8988T (cell line): ENCODE data around the gene LIPF.
"Not testable (repeated sequence)": the region's sequence is repeated elsewhere in the genome, so short reads cannot be mapped to it uniquely, and the experiment has no call there.

ENCODE experiments used
- DNase-seq: peaks from one replicate; pipeline ENCODE4 v3.0.0; 2011

The LIPF gene, protein sequence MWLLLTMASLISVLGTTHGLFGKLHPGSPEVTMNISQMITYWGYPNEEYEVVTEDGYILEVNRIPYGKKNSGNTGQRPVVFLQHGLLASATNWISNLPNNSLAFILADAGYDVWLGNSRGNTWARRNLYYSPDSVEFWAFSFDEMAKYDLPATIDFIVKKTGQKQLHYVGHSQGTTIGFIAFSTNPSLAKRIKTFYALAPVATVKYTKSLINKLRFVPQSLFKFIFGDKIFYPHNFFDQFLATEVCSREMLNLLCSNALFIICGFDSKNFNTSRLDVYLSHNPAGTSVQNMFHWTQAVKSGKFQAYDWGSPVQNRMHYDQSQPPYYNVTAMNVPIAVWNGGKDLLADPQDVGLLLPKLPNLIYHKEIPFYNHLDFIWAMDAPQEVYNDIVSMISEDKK

DNA sequence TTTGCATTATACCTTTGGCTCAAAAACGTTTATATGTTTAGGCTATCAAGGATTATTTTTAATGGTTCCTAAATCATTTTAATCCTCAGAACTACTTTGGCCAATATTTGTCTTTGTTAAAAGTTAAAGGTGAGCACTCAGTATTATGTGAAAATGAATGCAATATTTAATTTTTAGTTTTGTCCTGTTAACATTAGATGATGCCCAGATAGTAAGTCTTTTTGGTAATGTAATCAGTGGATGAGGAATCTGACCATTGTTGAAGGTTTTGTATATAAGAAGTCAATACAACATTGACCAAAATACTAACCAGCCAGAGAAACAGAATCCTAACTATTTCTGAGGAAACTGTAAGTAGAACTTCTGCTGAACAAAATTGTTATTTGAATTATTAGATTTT is at the start of gene LIPF:
TSS of gene LIPF (plus strand) at position 301 of the 400 bp plus-strand sequence. CDS start 2,856 bp downstream, outside the sequence.
- no peak for DNase-seq

DNA sequence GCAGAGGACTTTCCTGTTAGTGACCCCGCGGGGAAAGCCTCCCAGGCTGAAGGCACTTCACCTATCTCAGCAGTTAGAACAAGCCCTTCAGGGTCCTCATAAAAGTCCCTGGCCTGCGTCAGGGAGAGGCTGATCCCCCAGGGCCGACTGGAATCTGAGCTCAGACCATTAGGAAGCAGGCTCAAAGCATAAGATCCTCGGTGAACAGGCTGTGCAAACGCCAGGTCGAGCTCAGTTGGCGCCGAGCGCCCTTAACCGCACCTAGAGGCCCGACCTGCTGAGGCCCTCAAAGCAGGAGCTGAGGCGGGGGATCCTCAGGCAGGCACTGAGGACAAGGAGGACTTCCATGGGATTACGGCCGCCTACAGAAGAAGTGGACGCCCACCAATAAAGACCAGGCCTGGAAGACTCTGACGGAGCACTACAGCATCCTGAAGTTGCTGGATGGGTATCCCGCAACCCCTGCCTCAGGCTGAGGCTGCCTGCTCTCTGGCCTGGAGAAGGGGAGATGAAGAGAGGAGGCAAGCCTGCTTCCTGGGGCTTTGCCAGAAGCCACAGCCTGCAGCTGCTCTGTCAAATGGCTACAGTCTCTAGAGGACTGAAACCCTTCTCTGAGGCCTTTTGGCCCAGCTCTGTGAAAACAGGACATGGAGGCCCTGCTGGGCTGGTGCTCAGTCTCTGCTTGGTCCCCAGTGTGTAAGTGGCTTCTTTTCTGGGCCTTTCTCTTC is 47.8 kb upstream of the LIPF start:
- DNase-seq: no peak

DNA sequence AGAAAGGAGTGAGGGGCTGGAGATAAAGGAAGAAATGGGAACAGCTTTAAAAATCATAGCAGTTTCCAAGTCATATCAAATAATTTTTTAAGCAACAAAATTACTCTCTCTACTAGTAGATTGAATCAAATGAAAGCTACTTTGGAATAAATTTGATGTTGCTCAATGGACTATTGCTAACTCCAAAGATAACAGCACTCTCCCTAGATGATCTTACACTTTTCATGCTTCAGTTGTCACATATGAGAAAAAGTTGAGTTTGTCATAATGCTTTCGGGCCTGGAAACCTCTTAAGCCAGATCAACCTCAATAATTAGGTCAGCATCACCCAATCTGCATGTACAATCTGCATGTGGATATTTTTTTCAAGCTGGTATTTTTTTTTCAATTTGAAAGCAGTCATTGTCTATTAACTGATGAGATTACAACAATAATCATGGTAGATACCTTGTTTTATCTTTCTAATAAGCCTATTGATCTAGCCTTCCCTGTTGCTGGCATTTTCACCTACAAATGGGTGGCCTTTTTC is 46.4 kb upstream of the LIPF start:
- no peak for DNase-seq

DNA sequence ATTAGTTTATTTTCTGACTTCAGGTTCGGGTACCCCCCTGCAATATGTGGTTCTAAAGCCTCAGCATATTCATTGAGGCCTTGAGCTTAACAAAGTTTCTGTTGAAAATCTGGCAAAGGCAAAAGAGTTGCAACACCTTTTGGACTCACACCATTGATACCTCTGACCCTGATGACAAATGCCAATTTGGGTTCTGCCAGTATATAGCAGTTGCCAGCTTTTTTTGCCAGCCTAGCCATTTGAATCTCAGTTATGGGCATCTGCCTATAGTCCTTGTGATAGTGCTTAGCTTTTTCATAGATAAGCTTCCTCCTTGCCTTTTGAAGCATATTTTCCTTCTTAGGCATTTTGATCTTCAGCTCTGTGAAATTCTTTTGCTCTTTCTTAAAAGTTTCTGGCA is 45.7 kb upstream of the LIPF start:
- no peak for DNase-seq

GRCh38 chr10:88620441-88620840 is 43.8 kb upstream of the LIPF start:
- no peak for DNase-seq

DNA sequence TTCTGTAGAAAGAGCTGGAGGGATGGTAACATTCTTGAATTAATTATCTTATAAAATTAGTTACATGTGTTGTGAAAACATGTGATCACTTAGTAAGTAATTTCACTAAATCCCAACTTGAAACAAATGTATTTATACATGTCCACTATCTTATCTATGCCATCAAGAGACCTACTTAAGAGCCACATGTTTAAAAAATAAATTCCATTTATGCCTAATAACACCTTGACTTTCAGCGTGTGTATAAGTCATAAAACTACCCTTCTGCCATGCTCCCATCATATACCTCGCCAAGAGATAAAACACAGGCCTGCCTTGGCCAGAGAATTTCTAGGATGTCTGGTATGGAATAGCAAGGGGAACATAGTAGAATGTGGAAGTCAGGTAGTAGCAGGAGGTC is 40.4 kb upstream of the LIPF start:
- no peak for DNase-seq

DNA sequence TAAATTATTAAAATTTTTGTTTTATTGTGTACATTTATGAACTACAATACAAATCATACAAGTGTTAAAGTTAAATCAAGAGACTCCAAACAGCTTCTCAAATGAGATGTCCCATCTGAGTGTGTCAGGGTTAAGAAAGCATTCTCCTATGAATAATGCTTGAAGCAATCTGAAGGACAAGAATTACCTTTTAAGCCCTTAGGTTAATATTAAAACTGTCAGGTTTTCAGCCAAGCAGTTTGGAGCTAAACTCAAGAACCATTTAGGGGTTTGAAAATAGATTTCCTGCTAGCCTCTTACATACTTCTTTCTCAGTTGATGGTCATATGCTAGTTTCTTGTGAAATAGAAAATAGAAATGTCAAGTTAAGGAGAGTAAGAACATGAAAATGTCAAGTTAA is 39.4 kb upstream of the LIPF start:
- DNase-seq: no peak

- no peak for DNase-seq
Measured at GRCh38 chr10:88640186-88640585, 24.1 kb upstream of the LIPF start.

DNA sequence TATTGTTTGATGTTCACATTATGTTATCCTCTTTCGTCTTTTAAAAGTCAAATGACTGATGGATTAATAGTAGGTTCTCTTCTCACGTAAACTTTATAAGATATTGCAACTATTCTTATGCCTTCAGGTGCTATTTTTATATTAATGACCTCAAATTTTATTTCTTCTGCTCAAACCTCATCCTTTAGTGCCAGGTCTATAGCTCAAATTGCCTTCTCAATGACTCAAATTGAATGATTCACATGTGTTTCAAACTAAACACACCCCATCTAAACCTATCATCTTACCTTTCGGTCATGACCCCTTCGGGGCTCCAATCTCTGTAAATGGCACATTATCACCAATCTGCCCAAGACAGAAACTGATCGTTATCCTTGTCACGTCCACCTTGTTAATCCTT is 22.0 kb upstream of the LIPF start:
- DNase-seq: no peak

GRCh38 chr10:88642963-88643362 is 21.3 kb upstream of the LIPF start:
- no peak for DNase-seq

GRCh38 chr10:88647061-88647615 is 17.1 kb upstream of the LIPF start:
- DNase-seq: no peak

- DNase-seq: no peak
Measured at GRCh38 chr10:88651101-88651551, 13.1 kb upstream of the LIPF start.

GRCh38 chr10:88652616-88653015 is 11.6 kb upstream of the LIPF start:
- DNase-seq: no peak

DNA sequence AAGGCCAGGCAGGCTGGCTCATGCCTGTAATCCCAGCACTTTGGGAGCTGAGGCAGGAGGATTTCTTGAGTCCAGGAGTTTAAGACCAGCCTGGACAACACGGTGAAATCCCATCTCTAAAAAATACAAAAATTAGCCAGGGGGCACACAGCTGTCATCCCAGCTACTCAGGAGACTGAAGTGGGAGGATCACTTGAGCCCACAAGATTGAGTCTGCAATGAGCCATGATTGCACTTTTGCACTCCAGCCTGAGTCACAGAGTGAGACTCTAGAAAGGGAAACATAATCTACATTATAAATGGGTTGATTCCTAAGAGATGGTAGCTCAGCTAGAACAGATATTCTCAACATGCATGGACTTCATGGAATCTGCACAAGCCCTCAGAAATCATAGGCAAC is 6.3 kb upstream of the LIPF start:
- no peak for DNase-seq

DNA sequence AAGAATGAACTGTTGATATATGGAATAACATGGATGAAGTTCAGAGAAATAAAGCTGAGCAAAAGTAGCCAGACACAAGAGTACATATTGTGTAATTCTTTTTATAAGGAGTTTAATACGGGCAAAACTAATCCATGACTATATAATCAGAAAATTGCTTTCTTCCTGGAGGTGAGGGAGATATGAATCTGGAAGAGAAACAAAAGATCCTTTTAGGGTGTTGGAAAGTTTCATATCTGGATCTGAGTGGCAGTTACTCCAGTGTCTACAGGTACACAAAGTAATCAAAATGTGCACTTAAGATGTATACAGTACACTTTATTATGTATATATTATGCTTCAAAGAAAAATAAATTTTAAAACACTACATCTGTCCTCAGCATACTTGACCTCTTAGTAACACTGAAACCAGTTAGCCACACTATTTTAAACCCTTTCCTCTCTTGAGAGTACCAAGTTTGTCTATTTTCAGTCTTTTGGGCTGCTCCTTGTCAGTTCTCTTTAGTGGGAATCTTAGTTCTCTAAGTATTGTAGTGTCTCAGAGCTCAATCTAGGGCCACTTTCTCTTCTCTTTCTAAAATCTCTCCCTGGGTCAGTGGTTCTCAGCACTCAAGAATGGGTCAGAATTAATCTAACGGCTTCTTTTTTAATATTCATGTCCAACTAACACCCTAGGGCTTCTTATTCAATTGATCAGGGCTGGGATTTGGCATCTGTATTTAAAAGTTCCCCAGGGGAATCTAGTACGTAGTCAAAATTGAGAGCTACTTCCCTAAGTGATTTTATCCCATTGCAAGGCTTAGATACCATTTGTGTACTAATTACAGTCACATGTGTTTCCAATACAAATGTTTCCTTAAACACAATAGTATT is 4.3 kb upstream of the LIPF start:
- DNase-seq: no peak

- DNase-seq: no peak
Measured at GRCh38 chr10:88660598-88660884, 3.7 kb upstream of the LIPF start.

DNA sequence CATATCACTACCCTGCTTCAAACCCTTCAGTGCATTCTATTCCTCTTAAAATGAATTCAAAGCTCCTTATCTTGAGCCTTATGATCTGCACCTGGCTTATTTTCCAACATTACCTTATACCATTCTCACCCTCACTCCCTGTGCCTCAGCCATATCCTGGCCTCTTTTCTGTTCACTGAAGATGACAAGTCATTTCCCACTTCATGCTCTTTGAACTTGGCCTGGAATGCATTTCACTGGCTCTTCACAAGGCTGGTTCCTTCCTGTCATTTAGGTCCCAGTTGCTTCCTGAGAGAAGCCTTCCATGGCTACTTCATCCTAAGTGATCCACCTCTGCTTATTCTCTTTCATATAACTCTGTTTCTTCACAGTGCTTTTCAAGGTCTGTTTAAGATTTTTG is 3.2 kb upstream of the LIPF start:
- no peak for DNase-seq

GRCh38 chr10:88661577-88661976 is 2.7 kb upstream of the LIPF start:
- no peak for DNase-seq

DNA sequence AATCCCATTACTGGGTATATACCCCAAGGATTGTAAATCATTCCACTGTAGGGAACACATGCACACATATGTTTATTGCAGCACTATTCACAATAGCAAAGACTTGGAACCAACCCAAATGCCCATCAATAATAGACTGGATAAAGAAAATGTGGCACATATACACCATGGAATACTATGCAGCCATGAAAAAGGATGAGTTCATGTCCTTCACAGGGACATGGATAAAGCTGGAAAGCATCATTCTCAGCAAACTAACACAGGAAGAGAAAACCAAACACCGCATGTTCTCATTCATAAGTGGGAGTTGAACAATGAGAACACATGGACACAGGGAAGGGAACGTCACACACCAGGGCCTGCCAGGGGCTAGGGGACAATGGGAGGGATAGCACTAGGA is 1.1 kb upstream of the LIPF start:
- not testable (repeated sequence) for DNase-seq

DNA sequence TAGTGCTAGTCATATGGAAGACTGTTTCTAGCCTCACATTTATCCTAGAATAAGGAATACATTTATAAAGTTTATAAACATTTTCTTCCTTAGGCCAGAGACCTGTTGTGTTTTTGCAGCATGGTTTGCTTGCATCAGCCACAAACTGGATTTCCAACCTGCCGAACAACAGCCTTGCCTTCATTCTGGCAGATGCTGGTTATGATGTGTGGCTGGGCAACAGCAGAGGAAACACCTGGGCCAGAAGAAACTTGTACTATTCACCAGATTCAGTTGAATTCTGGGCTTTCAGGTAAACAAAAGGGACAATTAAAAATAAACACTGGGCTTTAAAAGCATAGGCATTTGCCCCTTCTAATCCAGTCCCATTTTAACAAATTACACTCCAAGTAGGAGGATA is 4.2 kb downstream of the LIPF start:
- DNase-seq: no peak

GRCh38 chr10:88670497-88670896 is 6.3 kb downstream of the LIPF start:
- no peak for DNase-seq

DNA sequence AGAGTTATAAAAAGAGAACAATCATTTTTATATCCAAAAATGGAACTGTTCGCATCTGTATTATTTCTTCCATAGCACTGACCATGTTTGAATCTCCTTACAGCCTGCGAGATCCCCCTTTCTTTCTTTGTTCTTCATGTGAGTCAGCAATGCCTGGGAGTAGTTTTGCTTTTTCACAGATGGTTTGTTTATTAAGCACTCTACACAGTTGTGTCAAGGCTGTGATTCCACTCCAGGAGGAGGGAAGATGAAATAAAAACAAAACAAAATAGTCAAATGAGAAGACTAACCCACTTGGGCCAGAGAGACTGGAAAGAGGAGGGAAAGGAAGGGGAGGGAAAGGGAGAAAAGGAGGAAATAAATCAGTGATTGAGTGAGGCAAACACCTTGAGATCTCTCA is 7.8 kb downstream of the LIPF start:
- DNase-seq: no peak
